ENCODE data around the gene DIS3L2. TPM values are rescaled to one million over a fixed set of nuclear protein-coding genes. Genes with fewer than 3 reads are reported as not detected.
"Not testable (repeated sequence)": the region's sequence is repeated elsewhere in the genome, so short reads cannot be mapped to it uniquely, and the experiment has no call there.

Gene DIS3L2
- total RNA-seq, 4 donors from 2014 or later = 16.1 to 26.7 (median 22.0) TPM

DNA sequence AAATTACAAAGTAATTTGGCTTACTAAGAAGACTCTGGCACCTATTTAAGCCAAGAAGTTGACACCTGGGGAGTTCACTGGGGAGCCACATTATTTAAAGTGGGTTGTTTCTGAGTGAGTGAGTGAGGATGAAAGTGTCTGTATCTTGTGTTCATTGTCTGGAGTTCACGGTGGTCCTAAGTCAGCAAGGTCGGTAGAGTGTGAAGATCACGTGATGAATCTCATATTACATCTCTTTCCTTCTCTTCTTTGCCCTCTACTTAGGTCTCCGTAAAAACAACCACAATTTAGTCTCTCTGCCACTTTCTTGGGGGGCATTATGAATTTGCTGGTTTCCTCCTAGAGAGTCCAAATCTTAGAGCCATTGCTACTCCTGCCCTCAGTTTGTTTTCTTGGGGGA lies 67.8 kb downstream of the DIS3L2 start:
- WGBS = 86% methylated on average over 4 of the region's 4 CpGs
- TF ChIP-seq, protein P1, sequence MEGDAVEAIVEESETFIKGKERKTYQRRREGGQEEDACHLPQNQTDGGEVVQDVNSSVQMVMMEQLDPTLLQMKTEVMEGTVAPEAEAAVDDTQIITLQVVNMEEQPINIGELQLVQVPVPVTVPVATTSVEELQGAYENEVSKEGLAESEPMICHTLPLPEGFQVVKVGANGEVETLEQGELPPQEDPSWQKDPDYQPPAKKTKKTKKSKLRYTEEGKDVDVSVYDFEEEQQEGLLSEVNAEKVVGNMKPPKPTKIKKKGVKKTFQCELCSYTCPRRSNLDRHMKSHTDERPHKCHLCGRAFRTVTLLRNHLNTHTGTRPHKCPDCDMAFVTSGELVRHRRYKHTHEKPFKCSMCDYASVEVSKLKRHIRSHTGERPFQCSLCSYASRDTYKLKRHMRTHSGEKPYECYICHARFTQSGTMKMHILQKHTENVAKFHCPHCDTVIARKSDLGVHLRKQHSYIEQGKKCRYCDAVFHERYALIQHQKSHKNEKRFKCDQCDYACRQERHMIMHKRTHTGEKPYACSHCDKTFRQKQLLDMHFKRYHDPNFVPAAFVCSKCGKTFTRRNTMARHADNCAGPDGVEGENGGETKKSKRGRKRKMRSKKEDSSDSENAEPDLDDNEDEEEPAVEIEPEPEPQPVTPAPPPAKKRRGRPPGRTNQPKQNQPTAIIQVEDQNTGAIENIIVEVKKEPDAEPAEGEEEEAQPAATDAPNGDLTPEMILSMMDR (IDR thresholded peaks at IDR 0.05) = no peak
- no peaks in the 10 kb centered on the region for H3K27me3 ChIP-seq
- no peaks in the 10 kb centered on the region for H3K9me3 ChIP-seq
- no peak overlapping the region for H3K4me3 ChIP-seq
- H3K27ac ChIP-seq (replicated peaks in 1 of 4) = no peak overlapping the region
- H3K36me3 ChIP-seq = peaks cover 4 to 27% (median 13%) of the 10 kb centered on the region in 4 donors
- peaks cover 4 to 19% (median 15%) of the 10 kb centered on the region in 4 donors for H3K4me1 ChIP-seq
- no peak for DNase-seq (ENCODE audit: extremely low spot score)
- intact Hi-C loops (cut with DNase I) = no loop called here

DNA sequence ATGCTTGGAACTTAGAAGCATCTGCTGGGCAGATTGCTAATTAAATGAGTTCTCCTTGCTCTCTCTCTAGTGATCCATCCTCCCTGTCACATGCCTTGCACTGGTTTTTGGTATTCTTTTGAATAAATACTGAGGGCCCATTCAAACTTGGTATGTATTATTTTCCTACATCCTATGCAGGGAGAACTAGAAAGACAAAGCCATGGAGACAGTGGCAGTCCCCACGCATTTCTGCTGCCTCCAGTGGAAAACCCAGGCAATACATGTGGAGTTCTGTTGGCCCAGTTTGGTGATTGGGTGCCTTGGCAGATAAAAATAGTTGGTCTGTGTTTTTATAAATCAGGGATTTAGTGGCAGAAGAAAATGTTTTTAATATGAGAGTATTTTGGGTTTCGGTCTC lies 68.7 kb downstream of the DIS3L2 start:
- intact Hi-C loops (cut with DNase I) = no loop called here
- WGBS = 96% methylated on average over 2 of the region's 2 CpGs

DNA sequence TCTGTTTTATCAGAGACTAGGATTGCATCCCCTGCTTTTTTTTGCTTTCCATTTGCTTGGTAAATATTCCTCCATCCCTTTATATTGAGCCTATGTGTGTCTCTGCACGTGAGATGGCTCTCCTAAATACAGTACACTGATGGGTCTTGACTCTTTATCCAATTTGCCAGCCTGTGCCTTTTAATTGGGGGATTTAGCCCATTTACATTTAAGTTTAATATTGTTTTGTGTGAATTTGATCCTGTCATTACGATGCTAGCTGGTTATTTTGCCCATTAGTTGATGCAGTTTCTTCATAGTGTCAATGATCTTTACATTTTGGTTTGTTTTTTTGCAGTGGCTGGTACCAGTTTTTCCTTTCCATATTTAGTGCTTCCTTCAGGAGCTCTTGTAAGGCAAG lies 73.8 kb downstream of the DIS3L2 start:
- intact Hi-C loops (cut with DNase I); H3K4me3 ChIP-seq; H3K9me3 ChIP-seq; H3K36me3 ChIP-seq; DNase-seq (ENCODE audit: extremely low spot score); H3K27ac ChIP-seq (replicated peaks in 1 of 4); H3K27me3 ChIP-seq: not testable (repeated sequence)
- peaks cover 0 to 21% (median 15%) of the 10 kb centered on the region in 4 donors for H3K4me1 ChIP-seq
- WGBS = 98% methylated on average over 2 of the region's 2 CpGs

More for the DNA sequence above, 68.7 kb downstream of the DIS3L2 start:
- Histone ChIP-seq H3K27ac (replicated peaks in 1 of 4) (no peak overlapping the region), H3K4me3 (no peak overlapping the region), H3K27me3 (no peaks in the 10 kb centered on the region), H3K36me3 (peaks cover 0 to 19% (median 10%) of the 10 kb centered on the region in 4 donors), H3K9me3 (peaks cover 0 to 6% (median 2%) of the 10 kb centered on the region in 4 donors), H3K4me1 (peaks cover 4 to 19% (median 15%) of the 10 kb centered on the region in 4 donors)
- TF ChIP-seq EP300 (IDR thresholded peaks at IDR 0.05) (no peak), POLR2A (IDR thresholded peaks at IDR 0.05; ENCODE audit: low read depth) (no peak), POLR2AphosphoS5 (IDR thresholded peaks at IDR 0.05) (no peak)
- TF ChIP-seq, protein P1 (IDR thresholded peaks at IDR 0.05) = peak in 1 of 3 experiments; percentile 20
- DNase-seq (ENCODE audit: extremely low spot score) = no peak

DNA sequence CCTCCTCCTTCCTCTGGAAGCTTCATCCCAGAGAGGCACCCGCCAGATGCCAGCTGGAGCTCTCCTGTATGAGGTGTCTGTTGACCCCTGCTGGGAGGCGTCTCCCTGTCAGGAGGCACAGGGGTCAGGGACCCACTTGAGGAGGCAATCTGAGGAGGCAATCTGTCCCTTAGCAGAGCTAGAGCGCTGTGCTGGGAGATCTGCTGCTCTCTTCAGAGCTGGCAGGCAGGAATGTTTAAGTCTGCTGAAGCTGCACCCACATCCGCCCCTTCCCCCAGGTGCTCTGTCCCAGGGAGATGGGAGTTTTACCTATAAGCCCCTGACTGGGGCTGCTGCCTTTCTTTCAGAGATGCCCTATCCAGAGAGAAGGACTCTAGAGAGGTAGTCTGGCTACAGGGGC lies 75.4 kb downstream of the DIS3L2 start:
- H3K36me3 ChIP-seq; H3K4me3 ChIP-seq; DNase-seq (ENCODE audit: extremely low spot score); H3K9me3 ChIP-seq; H3K27ac ChIP-seq (replicated peaks in 1 of 4); intact Hi-C loops (cut with DNase I); H3K27me3 ChIP-seq: not testable (repeated sequence)
- 93% methylated on average over 4 of the region's 4 CpGs for WGBS
- peaks cover 0 to 21% (median 18%) of the 10 kb centered on the region in 4 donors for H3K4me1 ChIP-seq

- no peak overlapping the region for H3K4me3 ChIP-seq
- intact Hi-C loops (cut with DNase I) = no loop called here
- peaks cover 0 to 21% (median 19%) of the 10 kb centered on the region in 4 donors for H3K4me1 ChIP-seq
- no peak overlapping the region for H3K27ac ChIP-seq (replicated peaks in 1 of 4)
- H3K27me3 ChIP-seq = no peaks in the 10 kb centered on the region
- H3K9me3 ChIP-seq = peaks cover 0 to 9% (median 2%) of the 10 kb centered on the region in 4 donors
- TF ChIP-seq, protein P1 (IDR thresholded peaks at IDR 0.05) = no peak
- TF ChIP-seq EP300 (IDR thresholded peaks at IDR 0.05) = no peak
- TF ChIP-seq POLR2A (IDR thresholded peaks at IDR 0.05; ENCODE audit: low read depth) = no peak
- no peak for TF ChIP-seq POLR2AphosphoS5 (IDR thresholded peaks at IDR 0.05)
- 82% methylated on average over 1 of the region's 1 CpG for WGBS
- DNase-seq (ENCODE audit: extremely low spot score) = no peak
- peaks cover 0 to 9% (median 4%) of the 10 kb centered on the region in 4 donors for H3K36me3 ChIP-seq
Observed at GRCh38 chr2:232038251-232038880, 76.9 kb downstream of the DIS3L2 start.

Measured in esophagus muscularis mucosa (tissue), 4 donors.